Measurements from ENCODE around the gene STK32B. TPM values are rescaled to one million over a fixed set of nuclear protein-coding genes. Genes with fewer than 3 reads are reported as not detected.

The STK32B gene
- polyA plus RNA-seq, 2 of the 4 experiments (the other 2 are of a cell fraction) = 7.6 to 12.1 TPM

- FAIRE-seq (no peak), DNase-seq (ENCODE audit: low read depth in 1 of 2, low spot score in 1 of 2) (no peak), ATAC-seq (no peak)
- Histone ChIP-seq H3K27ac (no peak overlapping the region), H3K4me1 (no peaks in the 10 kb centered on the region), H3K4me3 (no peak overlapping the region), H3K4me2 (no peak overlapping the region), H3K9me3 (no peaks in the 10 kb centered on the region)
- TF ChIP-seq JUN (IDR thresholded peaks at IDR 0.05) = no peak
- TF ChIP-seq EHF (CRISPR knock-in tag; IDR thresholded peaks at IDR 0.05) = no peak
- no peak for TF ChIP-seq ZFP36 (IDR thresholded peaks at IDR 0.05; ENCODE audit: borderline replicate concordance, partially characterized antibody)
- TF ChIP-seq JUNB (IDR thresholded peaks at IDR 0.05) = no peak
- no peak for TF ChIP-seq RAD21 (conservative IDR thresholded peaks at IDR 0.05 in 1 of 2, IDR thresholded peaks at IDR 0.05 in 1 of 2)
- TF ChIP-seq POLR2AphosphoS2 (conservative IDR thresholded peaks at IDR 0.05; ENCODE audit: low read length) = no peak
- no peak for TF ChIP-seq CBX2 (IDR thresholded peaks at IDR 0.05; ENCODE audit: borderline replicate concordance, low read depth)
- TF ChIP-seq, protein P1, sequence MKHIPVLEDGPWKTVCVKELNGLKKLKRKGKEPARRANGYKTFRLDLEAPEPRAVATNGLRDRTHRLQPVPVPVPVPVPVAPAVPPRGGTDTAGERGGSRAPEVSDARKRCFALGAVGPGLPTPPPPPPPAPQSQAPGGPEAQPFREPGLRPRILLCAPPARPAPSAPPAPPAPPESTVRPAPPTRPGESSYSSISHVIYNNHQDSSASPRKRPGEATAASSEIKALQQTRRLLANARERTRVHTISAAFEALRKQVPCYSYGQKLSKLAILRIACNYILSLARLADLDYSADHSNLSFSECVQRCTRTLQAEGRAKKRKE (CRISPR knock-in tag; IDR thresholded peaks at IDR 0.05; ENCODE audit: low read depth) = no peak
- TF ChIP-seq MAFK (IDR thresholded peaks at IDR 0.05; ENCODE audit: partially characterized antibody) = no peak
- no peak for TF ChIP-seq TFCP2L1 (CRISPR knock-in tag; IDR thresholded peaks at IDR 0.05)
- TF ChIP-seq ELK1 (IDR thresholded peaks at IDR 0.05; ENCODE audit: low read depth, low read length) = no peak
- ChIA-PET POLR2A (no interaction called here), CTCF (no interaction called here)
- 39% methylated on average over 3 of the region's 3 CpGs for WGBS (ENCODE audit: missing lambda C conversion rate)
These were observed 475.9 kb downstream of the STK32B start for GRCh38 chr4:5527211-5527610.

DNA sequence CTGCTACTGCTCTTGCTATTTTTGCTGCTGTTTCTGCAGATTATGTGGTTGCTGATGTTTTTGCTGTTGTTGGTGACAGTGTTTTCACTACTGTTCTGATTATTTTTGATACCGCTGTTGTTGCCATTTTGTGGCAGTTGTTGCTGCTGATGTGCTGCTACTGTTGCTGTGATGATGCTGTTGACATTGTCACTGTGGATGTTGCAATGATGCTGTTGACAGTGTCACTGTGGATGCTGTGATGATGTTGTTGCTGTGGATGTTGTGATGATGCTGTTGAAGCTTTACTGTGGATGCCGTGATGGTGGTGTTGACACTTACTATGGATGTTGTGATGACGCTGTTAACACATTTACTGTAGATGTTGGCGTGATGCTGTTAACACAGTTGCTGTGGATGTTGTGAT is 476.8 kb downstream of the STK32B start:
- DNase-seq (ENCODE audit: low read depth in 1 of 2, low spot score in 1 of 2) (no peak), FAIRE-seq (no peak), ATAC-seq (no peak)
- WGBS (ENCODE audit: missing lambda C conversion rate) = 93% methylated on average over 4 of the region's 4 CpGs
- CTCF ChIA-PET = no interaction called here
- POLR2A ChIA-PET = no interaction called here
- Histone ChIP-seq H3K4me1 (no peaks in the 10 kb centered on the region), H3K4me3 (no peak overlapping the region), H3K4me2 (no peak overlapping the region), H3K27ac (no peak overlapping the region), H3K9me3 (no peaks in the 10 kb centered on the region)
- no peak for TF ChIP-seq SREBF2 (IDR thresholded peaks at IDR 0.05)
- TF ChIP-seq ZC3H11A (IDR thresholded peaks at IDR 0.05) = no peak
- no peak for TF ChIP-seq EHF (CRISPR knock-in tag; IDR thresholded peaks at IDR 0.05)
- no peak for TF ChIP-seq CEBPB (IDR thresholded peaks at IDR 0.05)
- TF ChIP-seq RCOR1 (IDR thresholded peaks at IDR 0.05; ENCODE audit: low read depth, low read length) = no peak
- TF ChIP-seq MAX (IDR thresholded peaks at IDR 0.05) = no peak
- TF ChIP-seq USF2 (IDR thresholded peaks at IDR 0.05) = no peak
- no peak for TF ChIP-seq RAD21 (conservative IDR thresholded peaks at IDR 0.05 in 1 of 2, IDR thresholded peaks at IDR 0.05 in 1 of 2)
- no peak for TF ChIP-seq BCL3 (IDR thresholded peaks at IDR 0.05)
- TF ChIP-seq RNF2 (IDR thresholded peaks at IDR 0.05; ENCODE audit: borderline replicate concordance, low read depth) = no peak
- TF ChIP-seq MAFK (IDR thresholded peaks at IDR 0.05; ENCODE audit: partially characterized antibody) = no peak
- TF ChIP-seq ELK1 (IDR thresholded peaks at IDR 0.05; ENCODE audit: low read depth, low read length) = no peak
- TF ChIP-seq NPAS2 (CRISPR knock-in tag; IDR thresholded peaks at IDR 0.05; ENCODE audit: borderline replicate concordance) = no peak

All from A549 (cell line).